Kidney (tissue), 14 donors: Measurements from ENCODE around the gene NR2F2. TPM values are rescaled to one million over a fixed set of nuclear protein-coding genes. Genes with fewer than 3 reads are reported as not detected.
A peak's percentile ranks its signal among the peaks of the same experiment; 100 is the strongest.

Experiments used
- DNase-seq, 5 donors: peaks; one replicate each; pipeline ENCODE4 v3.0.0-alpha.2; 2013 to 2020
- FAIRE-seq: peaks from 2 replicates; lab custom pipeline; 2012; peaks lifted over from hg19 to GRCh38; lab: Jason Lieb, UNC
- H3K27ac ChIP-seq, 2 donors: one replicate each; pipeline ENCODE4 v1.7.0; 2013; ENCODE audit warnings: low read depth in 2 of 2, low read length in 2 of 2, inconsistent platforms in 1 of 2
- H3K27me3 ChIP-seq: one replicate; pipeline ENCODE4 v1.7.1; 2013; ENCODE audit warnings: low read length, inconsistent platforms; ENCODE audit not compliant: control insufficient read depth, insufficient read depth
- H3K36me3 ChIP-seq, 3 donors: one replicate each; pipeline versions ENCODE4 v1.7.0 to v1.7.1; 2013; ENCODE audit warnings: low read length in 3 of 3, control low read depth in 1 of 3, inconsistent platforms in 1 of 3; ENCODE audit not compliant: insufficient read depth in 3 of 3, control insufficient read depth in 2 of 3
- H3K4me1 ChIP-seq, 3 donors: one replicate each; pipeline versions ENCODE4 v1.7.0 to v1.7.1; 2013; ENCODE audit warnings: low read length in 3 of 3, inconsistent platforms in 1 of 3, low read depth in 1 of 3; ENCODE audit not compliant: control insufficient read depth in 2 of 3, insufficient read depth in 2 of 3
- H3K4me3 ChIP-seq, 3 donors: one replicate each; pipeline versions ENCODE4 v1.7.0 to v1.8.1; 2013; ENCODE audit warnings: low read length in 3 of 3, control low read depth in 1 of 3, inconsistent platforms in 1 of 3
- H3K9ac ChIP-seq, 3 donors: one replicate each; pipeline versions ENCODE4 v1.7.0 to v1.7.1; 2013; ENCODE audit warnings: low read length in 3 of 3, control low read depth in 1 of 3, inconsistent platforms in 1 of 3
- H3K9me3 ChIP-seq, 3 donors: one replicate each; pipeline versions ENCODE4 v1.7.0 to v1.7.1; 2013; ENCODE audit warnings: low read length in 3 of 3, control low read depth in 1 of 3, inconsistent platforms in 1 of 3; ENCODE audit not compliant: control insufficient read depth in 2 of 3, insufficient read depth in 1 of 3
- intact Hi-C: fragments of 100-400 bp; cut with DNase I; formaldehyde crosslinking; loops from one replicate; pipeline ENCODE4 v1.11.1; 2022
- polyA plus RNA-seq: library from polyadenylated mRNA; stranded (reverse); fragments of 350-450 nt; fragmentation: Illumina TruSeq; extraction: RNeasy Lipid Tissue Mini Kit (QIAGEN cat#74804); gene quantifications from one replicate; pipeline ENCODE4 v1.2.3, GENCODE V29; 2014; ENCODE audit warnings: low read depth, low replicate concordance; ENCODE audit not compliant: insufficient read depth
- total RNA-seq: library from RNA; stranded (reverse); fragmentation: NEBNext Ultra II Directional; extraction: Animal tissue kit (Norgen Biotek cat#: 25700); gene quantifications from one replicate; pipeline ENCODE4 v1.2.1, GENCODE V29; 2021
- TF ChIP-seq, protein P1 (sequence below): IDR thresholded peaks from 3 replicates; pipeline ENCODE4 v1.5.1; 2012; ENCODE audit warnings: mild to moderate bottlenecking, moderate library complexity, borderline replicate concordance; ENCODE audit not compliant: insufficient read depth; ENCODE audit errors: extremely low read depth
- donor health status: control.
- donor health status: control.
- donor health status: control.
- donor health status: control.
- donor health status: control.
- donor health status: DM: yes; HTN: yes; CAD: no.
- donor health status: Normal renal cell carcinoma (clear cell type).

The NR2F2 gene
- total and polyA plus RNA-seq, 2 donors from 2014 or later: 42.5 to 191 TPM

DNA sequence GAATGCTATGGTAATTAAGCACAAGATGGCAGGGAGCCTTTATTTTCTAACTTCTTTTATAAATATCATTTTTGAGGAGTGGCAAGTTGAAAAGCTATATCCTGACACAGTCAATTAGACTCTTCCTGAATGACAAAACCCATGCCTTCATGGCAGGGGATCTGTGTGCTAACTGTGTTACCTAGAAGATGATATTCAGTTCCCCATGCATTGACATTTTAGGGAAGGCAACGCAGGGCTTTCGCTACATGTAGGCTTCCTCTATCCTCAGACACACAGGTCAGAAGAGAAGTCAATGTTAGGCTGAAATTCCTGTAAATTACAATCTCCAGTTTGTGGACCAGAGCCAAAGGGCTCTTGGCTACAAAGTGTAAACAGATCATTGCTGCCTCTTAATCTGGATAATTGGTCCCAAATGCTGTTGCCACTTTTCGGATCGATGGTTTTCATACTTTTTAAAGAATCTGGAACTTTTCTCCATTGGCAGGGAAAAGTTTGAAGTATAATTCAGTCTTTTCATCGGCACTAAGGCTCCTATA, 22.6 kb upstream of the NR2F2 start:
- Histone ChIP-seq H3K4me1 (peaks cover 0 to 16% (median 14%) of the 10 kb centered on the region in 3 donors), H3K36me3 (no peaks in the 10 kb centered on the region), H3K9ac (no peak overlapping the region), H3K9me3 (no peaks in the 10 kb centered on the region), H3K27ac (no peak overlapping the region), H3K27me3 (no peaks in the 10 kb centered on the region), H3K4me3 (no peak overlapping the region)
- intact Hi-C loops: no loop called here
- DNase-seq: no peak
- no peak for FAIRE-seq
- TF ChIP-seq, protein P1, sequence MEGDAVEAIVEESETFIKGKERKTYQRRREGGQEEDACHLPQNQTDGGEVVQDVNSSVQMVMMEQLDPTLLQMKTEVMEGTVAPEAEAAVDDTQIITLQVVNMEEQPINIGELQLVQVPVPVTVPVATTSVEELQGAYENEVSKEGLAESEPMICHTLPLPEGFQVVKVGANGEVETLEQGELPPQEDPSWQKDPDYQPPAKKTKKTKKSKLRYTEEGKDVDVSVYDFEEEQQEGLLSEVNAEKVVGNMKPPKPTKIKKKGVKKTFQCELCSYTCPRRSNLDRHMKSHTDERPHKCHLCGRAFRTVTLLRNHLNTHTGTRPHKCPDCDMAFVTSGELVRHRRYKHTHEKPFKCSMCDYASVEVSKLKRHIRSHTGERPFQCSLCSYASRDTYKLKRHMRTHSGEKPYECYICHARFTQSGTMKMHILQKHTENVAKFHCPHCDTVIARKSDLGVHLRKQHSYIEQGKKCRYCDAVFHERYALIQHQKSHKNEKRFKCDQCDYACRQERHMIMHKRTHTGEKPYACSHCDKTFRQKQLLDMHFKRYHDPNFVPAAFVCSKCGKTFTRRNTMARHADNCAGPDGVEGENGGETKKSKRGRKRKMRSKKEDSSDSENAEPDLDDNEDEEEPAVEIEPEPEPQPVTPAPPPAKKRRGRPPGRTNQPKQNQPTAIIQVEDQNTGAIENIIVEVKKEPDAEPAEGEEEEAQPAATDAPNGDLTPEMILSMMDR: no peak

DNA sequence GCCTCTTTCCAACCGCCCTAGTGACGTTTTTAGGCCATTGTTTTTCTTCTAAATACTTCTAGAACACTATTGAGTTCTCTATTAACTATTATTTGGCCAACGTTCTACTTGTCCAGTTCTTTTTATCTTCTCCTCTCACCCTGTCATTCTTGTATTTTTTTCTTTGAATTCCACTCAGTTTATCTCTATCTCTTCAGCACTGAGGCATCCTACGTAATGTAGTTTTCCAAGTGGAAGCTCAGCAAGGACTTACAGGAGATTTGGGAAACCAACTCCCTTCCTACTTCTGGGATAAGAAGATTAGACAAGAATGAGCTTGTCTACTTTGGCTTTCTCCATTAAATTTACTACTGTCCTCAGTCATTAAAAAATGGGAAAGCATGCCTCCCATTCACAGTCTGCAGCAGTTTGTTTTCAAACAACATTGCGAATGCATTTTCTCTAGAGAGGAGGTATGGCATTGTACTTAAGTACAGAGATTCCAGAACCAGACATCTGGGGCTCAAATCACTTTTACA, 21.3 kb upstream of the NR2F2 start:
- TF ChIP-seq, protein P1: no peak
- DNase-seq: no peak
- no peak for FAIRE-seq

DNA sequence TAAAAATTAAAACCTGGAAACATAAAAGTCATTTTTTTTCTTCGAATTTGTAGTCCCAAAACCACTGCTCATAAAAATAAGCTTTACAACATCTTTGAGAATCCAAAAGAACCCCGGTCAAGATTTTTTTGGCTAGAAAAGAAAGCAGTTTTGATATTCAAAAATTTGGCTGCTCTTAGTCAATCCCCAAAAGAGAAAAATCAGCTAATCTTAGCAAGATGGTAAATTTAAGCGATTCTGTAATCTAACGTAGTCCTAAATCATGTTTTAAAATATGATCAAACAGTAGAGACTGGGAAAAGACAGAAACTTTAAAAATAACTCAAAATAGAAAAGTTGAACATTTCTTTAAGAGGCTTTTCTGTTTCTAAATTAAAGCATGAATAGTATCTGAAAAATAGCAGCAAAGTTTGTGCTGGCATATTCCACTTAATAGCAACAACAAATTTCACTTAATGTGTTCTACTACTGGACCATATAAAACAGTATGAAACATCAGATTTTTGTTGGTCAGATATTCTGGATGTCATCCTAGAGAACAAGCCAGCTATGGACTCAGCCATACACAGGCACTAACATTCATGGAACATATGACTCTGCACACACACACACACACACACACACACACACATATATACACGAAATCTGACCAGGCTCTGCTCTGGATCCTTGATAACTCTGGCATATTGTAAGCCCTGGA, 19.1 kb upstream of the NR2F2 start:
- FAIRE-seq: peak; percentile 65
- Histone ChIP-seq H3K9ac (no peak overlapping the region), H3K9me3 (no peaks in the 10 kb centered on the region), H3K27ac (peak overlapping the region; percentile 13 to 17), H3K36me3 (peaks cover 0 to 2% (median 0%) of the 10 kb centered on the region in 3 donors), H3K4me1 (peaks cover 0 to 28% (median 14%) of the 10 kb centered on the region in 3 donors), H3K4me3 (no peak overlapping the region), H3K27me3 (no peaks in the 10 kb centered on the region)
- no peak for DNase-seq
- TF ChIP-seq, protein P1: no peak
- intact Hi-C loops: no loop called here

More for the DNA sequence above, 21.3 kb upstream of the NR2F2 start:
- Histone ChIP-seq H3K27me3 (no peaks in the 10 kb centered on the region), H3K27ac (peak overlapping the region in 1 of 2 donors; percentile 64), H3K36me3 (peaks cover 0 to 2% (median 0%) of the 10 kb centered on the region in 3 donors), H3K4me1 (peaks cover 0 to 21% (median 14%) of the 10 kb centered on the region in 3 donors), H3K9me3 (no peaks in the 10 kb centered on the region), H3K4me3 (no peak overlapping the region), H3K9ac (no peak overlapping the region)
- intact Hi-C loops: no loop called here
